Loucy (cell line): ENCODE results near the gene NDST3.

Experiments
- CTCF ChIP-seq: fragments of 200-600 bp; sonication (generic); conservative IDR thresholded peaks from 2 replicates; pipeline ENCODE4 v1.5.1; 2014; ENCODE audit warnings: mild to moderate bottlenecking, antibody characterized with exemption, low read length
- EZH2phosphoT487 ChIP-seq: fragments of 200-600 bp; IDR thresholded peaks from 2 replicates; pipeline ENCODE4 v1.6.1; 2018; ENCODE audit warnings: antibody characterized with exemption, mild to moderate bottlenecking, moderate library complexity, borderline replicate concordance

GRCh38 chr4:118264096-118264495 is 229.8 kb downstream of the NDST3 start:
- no peak for TF ChIP-seq CTCF
- TF ChIP-seq EZH2phosphoT487 = no peak
